Measurements from ENCODE around the gene TAS2R60. TPM values are rescaled to one million over a fixed set of nuclear protein-coding genes. Genes with fewer than 3 reads are reported as not detected.

Gene TAS2R60
- total RNA-seq, 1 donor from 2014 or later = not detected

DNA sequence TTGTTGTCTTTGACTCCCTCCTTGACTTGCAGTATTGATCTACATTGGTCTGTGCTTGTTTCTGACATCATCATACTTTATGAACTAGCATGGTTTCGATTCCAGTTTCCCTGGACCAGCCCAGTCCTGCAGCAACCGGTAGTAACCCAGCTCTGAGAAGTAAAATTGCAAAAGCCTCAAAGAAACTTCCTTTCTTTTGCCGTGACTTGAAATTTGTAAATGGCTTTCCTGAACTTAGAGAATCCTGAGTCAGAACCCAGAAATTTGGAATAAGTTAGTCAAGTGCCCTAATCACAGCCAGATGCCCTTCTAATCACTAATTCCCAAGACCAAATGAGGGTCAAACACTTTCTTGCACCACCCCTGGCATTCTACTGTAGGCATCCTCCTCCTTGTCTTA, 15.0 kb downstream of the TAS2R60 start:
- TF ChIP-seq, protein P1, sequence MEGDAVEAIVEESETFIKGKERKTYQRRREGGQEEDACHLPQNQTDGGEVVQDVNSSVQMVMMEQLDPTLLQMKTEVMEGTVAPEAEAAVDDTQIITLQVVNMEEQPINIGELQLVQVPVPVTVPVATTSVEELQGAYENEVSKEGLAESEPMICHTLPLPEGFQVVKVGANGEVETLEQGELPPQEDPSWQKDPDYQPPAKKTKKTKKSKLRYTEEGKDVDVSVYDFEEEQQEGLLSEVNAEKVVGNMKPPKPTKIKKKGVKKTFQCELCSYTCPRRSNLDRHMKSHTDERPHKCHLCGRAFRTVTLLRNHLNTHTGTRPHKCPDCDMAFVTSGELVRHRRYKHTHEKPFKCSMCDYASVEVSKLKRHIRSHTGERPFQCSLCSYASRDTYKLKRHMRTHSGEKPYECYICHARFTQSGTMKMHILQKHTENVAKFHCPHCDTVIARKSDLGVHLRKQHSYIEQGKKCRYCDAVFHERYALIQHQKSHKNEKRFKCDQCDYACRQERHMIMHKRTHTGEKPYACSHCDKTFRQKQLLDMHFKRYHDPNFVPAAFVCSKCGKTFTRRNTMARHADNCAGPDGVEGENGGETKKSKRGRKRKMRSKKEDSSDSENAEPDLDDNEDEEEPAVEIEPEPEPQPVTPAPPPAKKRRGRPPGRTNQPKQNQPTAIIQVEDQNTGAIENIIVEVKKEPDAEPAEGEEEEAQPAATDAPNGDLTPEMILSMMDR (IDR thresholded peaks at IDR 0.05) = no peak
- no peak for DNase-seq (ENCODE audit: low spot score in 2 of 2)

GRCh38 chr7:143458681-143459080, 15.4 kb downstream of the TAS2R60 start:
- Histone ChIP-seq H3K9me3 (no peaks in the 10 kb centered on the region), H3K4me3 (no peak overlapping the region), H3K27ac (no peak overlapping the region), H3K27me3 (no peaks in the 10 kb centered on the region), H3K36me3 (no peaks in the 10 kb centered on the region), H3K4me1 (no peaks in the 10 kb centered on the region)
- DNase-seq (ENCODE audit: low spot score in 2 of 2) = no peak
- intact Hi-C loops (cut with DNase I) = no loop called here
- TF ChIP-seq, protein P1 (IDR thresholded peaks at IDR 0.05) = no peak

More for the DNA sequence above, 15.0 kb downstream of the TAS2R60 start:
- no peak overlapping the region for H3K27ac ChIP-seq
- no peak overlapping the region for H3K4me3 ChIP-seq
- intact Hi-C loops (cut with DNase I) = no loop called here
- no peaks in the 10 kb centered on the region for H3K9me3 ChIP-seq
- no peaks in the 10 kb centered on the region for H3K27me3 ChIP-seq
- no peaks in the 10 kb centered on the region for H3K4me1 ChIP-seq
- H3K36me3 ChIP-seq = no peaks in the 10 kb centered on the region

GRCh38 chr7:143459359-143459758, 16.1 kb downstream of the TAS2R60 start:
- TF ChIP-seq, protein P1 (IDR thresholded peaks at IDR 0.05) = no peak
- Histone ChIP-seq H3K9me3 (no peaks in the 10 kb centered on the region), H3K27ac (no peak overlapping the region), H3K4me1 (no peaks in the 10 kb centered on the region), H3K36me3 (no peaks in the 10 kb centered on the region), H3K4me3 (no peak overlapping the region), H3K27me3 (no peaks in the 10 kb centered on the region)
- no peak for DNase-seq (ENCODE audit: low spot score in 2 of 2)
- intact Hi-C loops (cut with DNase I) = no loop called here

DNA sequence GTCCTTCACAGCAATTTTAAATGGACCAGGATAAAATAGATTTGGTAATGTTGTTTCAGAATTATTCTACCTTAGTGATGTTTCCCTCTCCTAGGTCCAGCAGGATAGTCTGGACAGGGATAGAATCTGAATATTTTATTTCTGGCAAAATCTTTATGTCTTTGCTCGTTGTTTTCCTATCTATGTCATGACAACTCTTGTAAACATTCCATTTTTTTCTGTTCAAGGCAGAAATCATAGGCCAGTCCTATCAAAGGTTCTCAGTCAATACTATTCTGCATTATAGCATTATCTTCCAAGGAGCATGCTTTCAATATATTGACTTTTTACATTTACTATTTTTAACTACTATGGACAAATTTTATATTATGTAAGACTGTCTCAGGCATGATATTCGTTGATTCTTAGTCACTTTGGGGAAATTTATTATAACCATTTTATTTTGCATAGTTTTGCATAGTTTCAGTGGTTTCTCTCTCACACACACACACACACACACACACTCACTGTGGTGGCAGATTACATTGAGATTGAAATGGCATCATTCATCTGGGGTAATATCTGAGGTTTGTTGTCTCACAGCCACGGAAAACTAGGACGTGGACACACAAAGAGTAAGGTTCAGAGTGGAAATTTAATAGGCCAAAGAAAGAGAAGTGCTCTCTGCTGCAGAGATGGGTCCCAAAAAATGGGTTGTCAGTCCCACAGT, 17.2 kb downstream of the TAS2R60 start:
- Histone ChIP-seq H3K4me3 (no peak overlapping the region), H3K27ac (no peak overlapping the region), H3K36me3 (no peaks in the 10 kb centered on the region), H3K4me1 (no peaks in the 10 kb centered on the region), H3K9me3 (no peaks in the 10 kb centered on the region), H3K27me3 (no peaks in the 10 kb centered on the region)
- intact Hi-C loops (cut with DNase I) = no loop called here
- no peak for DNase-seq (ENCODE audit: low spot score in 2 of 2)
- TF ChIP-seq, protein P1 (IDR thresholded peaks at IDR 0.05) = no peak

GRCh38 chr7:143462045-143462444, 18.8 kb downstream of the TAS2R60 start:
- no peaks in the 10 kb centered on the region for H3K9me3 ChIP-seq

More at GRCh38 chr7:143462045-143462444, 18.8 kb downstream of the TAS2R60 start:
- intact Hi-C loops (cut with DNase I) = no loop called here
- Histone ChIP-seq H3K27ac (no peak overlapping the region), H3K36me3 (no peaks in the 10 kb centered on the region), H3K4me1 (no peaks in the 10 kb centered on the region), H3K27me3 (no peaks in the 10 kb centered on the region), H3K4me3 (no peak overlapping the region)
- DNase-seq (ENCODE audit: low spot score in 2 of 2) = no peak
- TF ChIP-seq, protein P1 (IDR thresholded peaks at IDR 0.05) = no peak
